HG02642 (cell line): ENCODE data around the gene STPG3.
"Not testable (repeated sequence)": the region's sequence is repeated elsewhere in the genome, so short reads cannot be mapped to it uniquely, and the experiment has no call there.

Experiments used
- ATAC-seq: cut with Tn5 transposase; IDR thresholded peaks from one replicate; pipeline ENCODE4 v1.9.1; 2021; ENCODE audit warnings: mild to moderate bottlenecking; ENCODE audit not compliant: unreplicated experiment, poor library complexity

STPG3 gene

DNA sequence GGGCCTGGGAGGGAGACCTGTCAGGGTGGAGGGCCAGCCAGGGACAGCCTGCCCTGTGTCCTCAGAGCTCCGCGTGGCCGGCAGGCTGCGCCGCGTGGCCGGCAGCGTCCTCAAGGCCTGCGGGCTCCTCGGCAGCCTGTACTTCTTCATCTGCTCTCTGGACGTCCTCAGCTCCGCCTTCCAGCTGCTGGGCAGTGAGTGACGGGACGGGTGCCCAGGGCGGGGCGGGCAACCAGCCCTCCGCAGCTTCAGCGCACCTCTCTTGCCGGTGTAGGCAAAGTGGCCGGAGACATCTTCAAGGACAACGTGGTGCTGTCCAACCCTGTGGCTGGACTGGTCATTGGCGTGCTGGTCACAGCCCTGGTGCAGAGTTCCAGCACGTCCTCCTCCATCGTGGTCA lies 18.6 kb upstream of the STPG3 start:
- no peak for ATAC-seq

DNA sequence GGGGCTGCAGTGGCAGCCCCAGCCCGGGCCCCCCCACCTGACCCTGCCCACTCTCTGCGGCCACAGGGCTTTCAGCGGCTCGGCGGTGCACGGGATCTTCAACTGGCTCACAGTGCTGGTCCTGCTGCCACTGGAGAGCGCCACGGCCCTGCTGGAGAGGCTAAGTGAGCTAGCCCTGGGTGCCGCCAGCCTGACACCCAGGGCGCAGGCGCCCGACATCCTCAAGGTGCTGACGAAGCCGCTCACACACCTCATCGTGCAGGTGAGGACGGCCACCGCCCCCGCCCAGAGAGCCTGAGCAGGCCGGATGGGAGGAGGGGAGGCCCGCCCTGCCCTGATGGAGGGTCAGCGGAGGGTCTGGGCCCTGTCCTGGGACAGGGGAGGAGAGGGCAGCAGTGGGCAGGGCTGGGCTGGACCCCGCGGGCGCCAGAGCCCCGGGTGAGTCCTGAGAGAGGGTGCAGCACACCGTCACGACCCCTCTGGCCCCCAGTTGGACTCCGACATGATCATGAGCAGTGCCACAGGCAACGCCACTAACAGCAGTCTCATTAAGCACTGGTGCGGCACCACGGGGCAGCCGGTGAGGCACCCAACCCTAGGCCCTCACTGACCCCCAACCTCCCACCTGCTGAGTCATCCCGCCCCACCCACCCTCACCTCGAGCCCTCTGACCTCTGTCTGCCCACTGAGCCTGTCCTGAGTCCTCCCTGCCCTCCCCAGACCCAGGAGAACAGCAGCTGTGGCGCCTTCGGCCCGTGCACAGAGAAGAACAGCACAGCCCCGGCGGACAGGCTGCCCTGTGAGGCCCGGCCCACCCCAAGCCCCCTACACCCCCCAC lies 17.7 kb upstream of the STPG3 start:
- ATAC-seq, result no peak

DNA sequence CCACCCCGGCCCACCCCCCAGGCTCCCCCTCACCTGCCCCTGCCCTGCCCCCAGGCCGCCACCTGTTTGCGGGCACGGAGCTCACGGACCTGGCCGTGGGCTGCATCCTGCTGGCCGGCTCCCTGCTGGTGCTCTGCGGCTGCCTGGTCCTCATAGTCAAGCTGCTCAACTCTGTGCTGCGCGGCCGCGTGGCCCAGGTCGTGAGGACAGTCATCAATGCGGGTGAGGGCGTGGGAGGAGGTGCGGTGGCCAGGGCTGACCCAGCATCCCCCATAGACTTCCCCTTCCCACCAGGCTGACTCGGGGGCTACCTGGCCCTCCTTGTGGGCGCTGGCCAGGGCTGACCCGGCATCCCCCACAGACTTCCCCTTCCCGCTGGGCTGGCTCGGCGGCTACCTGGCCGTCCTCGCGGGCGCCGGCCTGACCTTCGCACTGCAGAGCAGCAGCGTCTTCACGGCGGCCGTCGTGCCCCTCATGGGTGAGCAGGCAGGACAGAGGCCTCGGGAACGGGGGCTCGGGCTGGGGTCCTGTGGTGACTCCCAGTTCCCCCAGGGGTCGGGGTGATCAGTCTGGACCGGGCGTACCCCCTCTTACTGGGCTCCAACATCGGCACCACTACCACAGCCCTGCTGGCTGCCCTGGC lies 16.9 kb upstream of the STPG3 start:
- ATAC-seq, result no peak

DNA sequence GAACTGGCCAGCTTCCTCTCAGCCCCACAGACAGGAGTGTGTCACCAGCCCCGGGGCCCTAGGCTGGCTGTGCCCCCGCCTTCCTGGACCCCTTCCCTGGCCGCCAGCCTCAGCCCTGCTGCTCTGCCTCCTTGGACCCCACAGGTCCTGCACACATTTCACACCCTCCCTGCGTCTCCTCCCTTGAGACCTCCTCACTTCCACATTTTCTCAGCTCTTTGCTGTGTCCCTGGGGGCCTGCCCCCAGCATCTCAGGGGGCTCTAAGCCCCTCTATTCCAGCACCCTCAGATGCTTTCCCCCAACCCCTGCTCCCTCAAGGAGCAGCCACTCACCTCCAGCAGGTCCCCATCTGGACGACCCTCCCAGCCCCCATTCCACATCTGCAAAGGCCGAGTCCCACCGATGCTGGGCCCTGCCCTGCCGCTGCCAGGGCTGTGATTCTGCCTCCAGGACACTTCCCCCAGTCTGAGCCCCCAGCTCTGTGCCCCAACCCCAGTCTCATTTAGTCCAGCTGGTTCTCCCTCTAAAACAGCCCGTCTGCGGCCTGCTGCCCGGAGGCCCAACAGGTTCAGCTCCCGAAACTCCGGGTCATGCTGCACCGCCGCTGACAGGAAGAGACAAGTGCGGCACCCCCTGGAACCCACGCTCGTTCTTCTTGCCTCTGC lies 16.2 kb upstream of the STPG3 start:
- ATAC-seq, result no peak

DNA sequence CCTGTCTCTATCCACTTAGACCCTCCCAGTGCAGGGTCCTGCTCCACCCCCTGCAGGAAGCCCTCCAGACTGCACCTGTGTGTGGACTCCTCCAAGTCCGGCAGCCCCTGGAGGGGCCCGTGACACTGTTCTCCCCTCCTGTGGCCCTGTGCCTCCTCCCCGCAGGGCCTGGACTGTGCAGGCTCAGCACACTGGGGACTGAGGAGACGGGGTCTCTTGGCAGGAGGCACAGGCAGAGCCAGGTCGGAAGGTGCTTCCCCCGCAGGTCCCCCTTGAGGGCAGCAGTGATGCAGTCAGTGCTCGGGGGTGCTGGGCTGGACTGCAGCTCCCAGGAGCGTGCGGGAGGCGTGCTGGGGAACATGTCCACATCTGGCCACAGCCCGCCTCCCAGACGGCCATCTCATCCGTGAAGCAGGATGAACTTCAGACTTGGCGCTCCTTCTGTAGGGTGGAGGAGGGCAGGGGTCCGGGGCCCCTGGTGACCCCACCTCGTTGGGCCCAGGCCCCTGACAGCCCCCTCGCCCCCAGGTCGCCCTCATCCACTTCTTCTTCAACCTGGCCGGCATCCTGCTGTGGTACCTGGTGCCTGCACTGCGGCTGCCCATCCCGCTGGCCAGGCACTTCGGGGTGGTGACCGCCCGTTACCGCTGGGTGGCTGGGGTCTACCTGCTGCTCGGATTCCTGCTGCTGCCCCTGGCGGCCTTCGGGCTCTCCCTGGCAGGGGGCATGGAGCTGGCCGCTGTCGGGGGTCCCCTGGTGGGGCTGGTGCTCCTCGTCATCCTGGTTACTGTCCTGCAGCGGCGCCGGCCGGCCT lies 15.5 kb upstream of the STPG3 start:
- no peak for ATAC-seq

DNA sequence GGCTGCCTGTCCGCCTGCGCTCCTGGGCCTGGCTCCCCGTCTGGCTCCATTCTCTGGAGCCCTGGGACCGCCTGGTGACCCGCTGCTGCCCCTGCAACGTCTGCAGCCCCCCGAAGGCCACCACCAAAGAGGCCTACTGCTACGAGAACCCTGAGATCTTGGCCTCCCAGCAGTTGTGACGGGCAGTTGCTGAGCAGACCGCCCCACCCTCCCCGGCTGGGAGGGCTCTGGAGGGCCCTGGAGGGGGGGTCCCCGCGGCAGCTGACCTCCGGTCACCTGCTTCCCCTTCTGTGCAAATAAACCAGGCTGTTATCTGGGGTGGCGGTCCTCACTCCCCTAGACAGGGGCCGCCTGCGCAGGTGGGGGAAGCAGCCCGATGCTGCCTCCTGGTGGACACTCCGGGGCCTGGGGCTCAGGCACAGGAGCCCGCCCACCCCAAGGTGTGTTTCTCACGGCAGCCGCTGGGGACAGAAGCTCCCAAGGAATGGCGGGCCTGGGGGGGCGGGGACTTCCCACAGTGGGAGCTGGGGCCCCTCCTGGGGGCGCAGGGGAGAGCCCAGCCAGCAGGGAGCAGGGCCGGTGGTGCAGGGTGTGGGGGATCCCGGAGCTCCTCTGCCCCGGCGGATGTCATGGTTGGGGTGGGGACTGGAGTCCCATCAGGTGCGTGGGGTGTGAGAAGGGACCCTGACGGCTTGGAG lies 14.7 kb upstream of the STPG3 start:
- ATAC-seq, result no peak

DNA sequence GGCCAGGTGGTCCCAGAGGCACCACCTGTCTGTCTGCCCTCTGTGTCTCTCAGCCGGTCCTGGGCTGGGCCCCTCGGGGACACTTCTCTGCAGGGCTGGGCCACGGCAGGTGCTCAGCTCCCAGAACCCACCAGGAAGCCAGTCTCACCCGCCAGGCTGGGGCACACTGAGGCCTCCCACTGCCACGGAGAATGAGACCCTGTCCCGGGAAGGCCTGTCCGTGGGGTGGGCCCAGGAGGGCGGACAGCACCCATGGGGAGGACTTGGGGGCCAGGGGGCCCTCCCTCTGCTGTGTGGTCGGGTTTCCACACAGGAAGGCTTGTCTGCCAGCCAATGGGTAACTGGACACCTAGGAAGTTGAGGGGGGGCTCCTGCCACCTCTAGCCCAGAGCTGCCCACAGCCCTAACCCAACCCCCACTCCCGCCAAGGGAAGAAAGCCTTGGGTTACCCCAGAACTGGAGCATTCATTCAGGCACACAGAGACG lies 14.1 kb upstream of the STPG3 start:
- no peak for ATAC-seq

DNA sequence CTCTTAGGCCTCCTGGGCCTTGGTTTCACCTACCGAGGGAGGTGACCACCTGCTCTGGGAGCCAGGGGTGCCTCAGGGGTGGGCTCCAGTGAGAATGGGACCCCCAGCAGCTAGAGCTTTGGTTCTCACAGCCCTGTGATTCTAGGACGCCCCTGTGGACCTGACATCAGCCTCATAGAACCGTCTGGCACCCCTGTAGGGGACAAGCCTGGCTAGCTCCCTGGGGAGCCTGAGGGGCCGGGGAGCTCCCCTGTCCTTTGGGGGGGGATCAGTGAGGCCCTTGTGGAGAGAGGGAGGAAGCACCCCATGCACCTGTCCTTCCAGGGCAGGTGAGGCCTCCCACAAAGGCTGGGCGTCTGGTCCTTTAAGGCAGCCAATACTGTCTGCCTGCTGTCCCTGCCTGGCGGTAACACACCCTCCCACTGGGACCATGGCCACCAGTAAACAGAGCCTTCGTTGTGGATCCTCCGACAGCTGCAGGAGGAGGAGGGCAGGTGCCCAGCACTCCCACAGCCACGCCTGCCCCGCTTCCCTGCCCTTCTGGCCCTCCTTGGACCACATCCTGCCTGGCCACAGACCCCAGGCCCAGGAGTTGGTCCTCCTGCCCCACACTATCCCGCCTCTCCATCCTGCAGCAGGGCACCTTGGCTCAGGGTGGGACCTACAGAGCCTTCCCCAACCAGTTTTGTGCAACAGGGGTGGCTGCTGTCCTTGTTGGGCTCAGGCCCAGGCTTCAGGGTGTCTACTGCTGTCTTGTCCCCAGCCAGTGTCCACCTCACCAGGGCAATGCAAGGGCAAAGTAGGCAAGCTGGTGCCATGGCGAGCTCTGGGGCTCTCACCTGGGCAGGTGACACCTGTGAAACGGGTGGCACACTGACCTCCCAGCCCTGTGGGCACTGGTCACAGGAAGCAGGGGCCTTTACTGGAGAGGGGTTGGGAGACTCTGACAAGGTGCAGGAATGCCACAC lies 13.0 kb upstream of the STPG3 start:
- no peak for ATAC-seq

DNA sequence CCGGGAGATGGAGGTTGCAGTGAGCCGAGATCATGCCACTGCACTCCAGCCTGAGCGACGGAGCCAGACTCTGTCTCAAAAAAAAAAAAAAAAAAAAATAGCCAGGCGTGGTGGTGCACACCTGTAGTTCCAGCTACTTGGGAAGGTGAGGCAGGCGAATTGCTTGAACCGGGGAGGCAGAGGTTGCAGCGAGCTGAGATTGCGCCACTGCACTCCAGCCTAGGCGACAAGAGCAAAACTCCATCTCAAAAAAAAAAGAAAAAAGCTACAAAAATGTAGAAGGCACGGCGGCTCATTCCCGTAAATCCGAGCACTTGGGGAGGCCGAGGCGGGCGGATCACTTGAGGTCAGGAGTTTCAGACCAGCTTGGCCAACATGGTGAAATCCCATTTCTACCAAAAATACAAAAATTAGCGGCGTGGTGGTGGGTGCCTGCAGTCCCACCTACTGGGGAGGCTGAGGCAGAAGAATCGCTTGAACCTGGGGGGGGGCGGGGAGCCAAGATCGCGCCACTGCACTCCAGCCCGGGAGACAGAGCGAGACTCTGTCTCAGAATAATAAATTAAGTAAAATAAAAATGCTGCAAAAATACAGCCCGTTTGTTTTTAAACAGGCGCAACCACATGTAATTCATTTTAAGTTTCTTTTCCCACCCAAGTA lies 11.4 kb upstream of the STPG3 start:
- not testable (repeated sequence) for ATAC-seq

DNA sequence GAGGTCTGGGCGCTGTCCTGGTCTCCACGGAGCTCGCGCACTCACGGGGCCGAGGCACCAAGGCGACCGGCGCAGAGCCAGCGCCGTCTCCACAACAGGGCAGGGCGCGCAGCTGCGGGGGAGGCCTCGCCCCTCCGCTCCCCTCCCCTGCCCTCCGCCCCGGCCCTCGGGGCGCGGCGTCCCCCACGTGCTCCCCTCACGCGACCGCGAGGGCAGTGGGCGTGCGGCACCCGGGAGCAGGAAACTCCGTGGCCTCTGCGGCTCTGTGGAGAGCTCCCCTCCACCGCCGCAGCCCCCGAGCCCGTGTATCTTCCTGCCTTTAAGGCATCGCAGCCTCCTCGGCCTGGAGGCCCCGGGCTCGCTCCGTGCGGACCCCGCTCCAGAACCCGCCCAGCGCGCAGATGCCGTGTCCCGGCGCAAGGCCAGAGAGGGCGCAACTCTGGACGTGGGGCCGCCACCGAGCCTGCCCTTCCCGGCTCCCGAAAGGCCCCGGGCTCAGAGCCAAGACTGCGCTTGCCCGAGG lies 10.7 kb upstream of the STPG3 start:
- ATAC-seq, result peak; percentile 24

DNA sequence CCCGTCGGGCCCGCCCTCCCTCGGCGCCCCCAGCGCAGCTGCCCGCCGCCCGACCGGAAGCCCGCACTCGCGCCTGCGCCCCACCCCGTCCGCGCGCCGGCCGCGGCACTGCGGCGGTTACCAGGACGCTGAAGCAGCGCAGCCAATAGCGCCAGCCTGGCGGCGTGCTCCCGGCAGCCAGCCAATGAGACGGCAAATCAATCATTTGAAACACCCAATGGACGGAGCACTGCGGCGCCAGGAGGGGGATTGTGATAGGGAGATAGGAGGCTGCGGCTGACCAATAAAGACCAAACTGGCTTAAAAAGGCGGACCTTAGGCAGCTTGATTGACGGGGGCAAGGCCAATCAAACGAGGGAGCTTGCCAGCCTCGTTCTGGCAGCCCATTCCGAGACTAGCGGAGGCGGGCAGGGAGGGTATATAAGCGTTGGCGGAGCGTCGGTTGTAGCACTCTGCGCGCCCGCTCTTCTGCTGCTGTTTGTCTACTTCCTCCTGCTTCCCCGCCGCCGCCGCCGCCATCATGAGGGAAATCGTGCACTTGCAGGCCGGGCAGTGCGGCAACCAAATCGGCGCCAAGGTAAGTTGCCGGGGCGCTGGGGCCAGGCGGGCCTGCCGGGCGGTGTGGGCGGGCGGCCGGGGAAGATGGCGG lies 10.1 kb upstream of the STPG3 start, which contains the start of gene TUBB4B:
Gene TUBB4B, plus strand, starts transcription at position 447 of the 649 bp plus-strand sequence. Its CDS starts 74 bp downstream, at position 521.
- peak; percentile 75 for ATAC-seq

DNA sequence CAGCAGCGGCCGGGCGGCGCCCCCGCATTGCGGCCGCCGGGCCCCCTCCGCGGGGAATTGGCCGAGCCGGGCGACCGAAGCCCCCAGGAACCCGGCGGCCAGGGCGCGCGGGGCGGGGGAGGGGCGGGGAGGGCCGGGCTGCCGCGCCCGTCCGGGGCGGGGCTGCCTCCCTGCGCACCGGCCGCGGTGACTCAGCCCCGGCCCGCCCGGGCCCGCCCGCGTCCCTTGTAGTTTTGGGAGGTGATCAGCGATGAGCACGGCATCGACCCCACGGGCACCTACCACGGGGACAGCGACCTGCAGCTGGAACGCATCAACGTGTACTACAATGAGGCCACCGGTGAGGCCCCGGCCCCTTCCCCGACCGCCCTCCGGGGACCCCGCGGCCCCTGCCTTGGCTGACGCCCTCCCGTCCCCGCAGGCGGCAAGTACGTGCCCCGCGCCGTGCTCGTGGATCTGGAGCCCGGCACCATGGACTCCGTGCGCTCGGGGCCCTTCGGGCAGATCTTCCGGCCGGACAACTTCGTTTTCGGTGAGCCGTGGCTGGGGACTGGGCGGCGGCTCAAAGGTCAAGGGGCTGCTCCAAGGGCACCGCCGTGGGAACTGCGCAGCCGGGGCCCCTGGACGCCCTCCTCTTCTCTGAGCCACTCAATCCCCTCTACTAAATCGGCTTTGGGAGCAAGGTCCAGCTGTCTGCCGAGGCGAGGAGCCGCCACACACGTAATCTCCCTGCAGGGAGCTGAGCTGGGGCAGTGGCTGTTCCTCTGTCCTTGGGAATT lies 9.4 kb upstream of the STPG3 start:
- ATAC-seq, result no peak

DNA sequence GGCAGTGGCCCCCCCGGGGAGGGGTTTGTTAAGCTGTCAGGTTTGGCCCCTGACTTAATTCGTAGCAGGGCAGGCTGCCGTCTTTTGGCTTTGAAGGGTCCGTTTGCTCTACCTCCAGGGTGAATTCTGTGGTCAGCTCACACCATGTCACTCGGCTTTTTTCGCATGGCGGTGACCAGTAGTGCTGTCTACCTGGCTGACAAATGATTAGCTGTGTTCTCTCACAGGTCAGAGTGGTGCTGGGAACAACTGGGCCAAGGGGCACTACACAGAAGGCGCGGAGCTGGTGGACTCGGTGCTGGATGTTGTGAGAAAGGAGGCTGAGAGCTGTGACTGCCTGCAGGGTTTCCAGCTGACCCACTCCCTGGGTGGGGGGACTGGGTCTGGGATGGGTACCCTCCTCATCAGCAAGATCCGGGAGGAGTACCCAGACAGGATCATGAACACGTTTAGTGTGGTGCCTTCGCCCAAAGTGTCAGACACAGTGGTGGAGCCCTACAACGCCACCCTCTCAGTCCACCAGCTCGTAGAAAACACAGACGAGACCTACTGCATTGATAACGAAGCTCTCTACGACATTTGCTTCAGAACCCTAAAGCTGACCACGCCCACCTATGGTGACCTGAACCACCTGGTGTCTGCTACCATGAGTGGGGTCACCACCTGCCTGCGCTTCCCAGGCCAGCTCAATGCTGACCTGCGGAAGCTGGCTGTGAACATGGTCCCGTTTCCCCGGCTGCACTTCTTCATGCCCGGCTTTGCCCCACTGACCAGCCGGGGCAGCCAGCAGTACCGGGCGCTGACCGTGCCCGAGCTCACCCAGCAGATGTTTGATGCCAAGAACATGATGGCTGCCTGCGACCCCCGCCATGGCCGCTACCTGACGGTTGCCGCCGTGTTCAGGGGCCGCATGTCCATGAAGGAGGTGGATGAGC lies 8.6 kb upstream of the STPG3 start:
- no peak for ATAC-seq

DNA sequence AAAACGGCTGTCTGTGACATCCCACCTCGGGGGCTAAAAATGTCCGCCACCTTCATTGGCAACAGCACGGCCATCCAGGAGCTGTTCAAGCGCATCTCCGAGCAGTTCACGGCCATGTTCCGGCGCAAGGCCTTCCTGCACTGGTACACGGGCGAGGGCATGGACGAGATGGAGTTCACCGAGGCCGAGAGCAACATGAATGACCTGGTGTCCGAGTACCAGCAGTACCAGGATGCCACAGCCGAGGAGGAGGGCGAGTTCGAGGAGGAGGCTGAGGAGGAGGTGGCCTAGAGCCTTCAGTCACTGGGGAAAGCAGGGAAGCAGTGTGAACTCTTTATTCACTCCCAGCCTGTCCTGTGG lies 7.8 kb upstream of the STPG3 start:
- ATAC-seq, result not testable (repeated sequence)

DNA sequence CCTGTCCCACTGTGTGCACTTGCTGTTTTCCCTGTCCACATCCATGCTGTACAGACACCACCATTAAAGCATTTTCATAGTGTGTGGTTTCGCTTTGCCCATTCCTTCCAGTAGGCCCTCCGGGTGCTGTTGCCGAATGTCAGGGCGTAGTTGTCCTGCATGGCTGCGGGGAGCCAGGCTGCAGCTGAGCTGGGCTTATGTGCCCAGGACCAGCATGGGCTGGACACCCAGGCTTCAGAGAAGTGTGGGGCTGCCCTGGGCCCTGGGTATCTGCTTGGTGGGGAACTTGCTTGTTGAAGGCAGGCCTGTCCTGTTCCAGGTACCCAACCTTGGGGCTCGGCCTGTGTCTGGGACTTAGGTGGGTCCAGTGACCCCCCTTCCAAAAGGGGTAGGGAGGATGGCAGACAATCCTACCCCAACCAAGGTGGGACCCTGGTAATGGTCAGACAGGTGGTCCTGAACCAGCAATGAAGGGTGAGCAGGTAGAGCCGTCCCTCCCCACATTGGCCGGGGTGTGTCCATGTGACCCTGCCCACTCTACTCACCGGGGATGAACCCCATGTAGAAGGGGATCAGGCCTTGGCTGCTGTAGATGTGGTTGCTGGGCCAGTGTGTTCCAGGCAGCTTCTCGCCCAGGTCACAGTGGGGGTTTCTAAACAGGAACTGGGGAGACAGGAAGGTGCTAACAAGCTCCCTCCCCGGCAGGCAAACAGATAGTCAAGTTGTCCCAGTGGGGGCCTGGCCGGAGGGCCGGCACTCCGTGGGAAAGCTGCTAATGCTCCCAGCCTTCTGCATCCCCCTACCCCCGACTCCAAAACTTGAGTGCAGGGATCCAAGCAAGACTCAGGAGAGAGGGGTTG lies 7.2 kb upstream of the STPG3 start:
- ATAC-seq, result no peak
